HG03045 (cell line): Measurements from ENCODE around the gene CCR7.
A peak's percentile ranks its signal among the peaks of the same experiment; 100 is the strongest.

Experiments used
- ATAC-seq: cut with Tn5 transposase; IDR thresholded peaks from one replicate; pipeline ENCODE4 v1.9.1; 2021; ENCODE audit warnings: mild to moderate bottlenecking, moderate library complexity; ENCODE audit not compliant: unreplicated experiment

The CCR7 gene, protein sequence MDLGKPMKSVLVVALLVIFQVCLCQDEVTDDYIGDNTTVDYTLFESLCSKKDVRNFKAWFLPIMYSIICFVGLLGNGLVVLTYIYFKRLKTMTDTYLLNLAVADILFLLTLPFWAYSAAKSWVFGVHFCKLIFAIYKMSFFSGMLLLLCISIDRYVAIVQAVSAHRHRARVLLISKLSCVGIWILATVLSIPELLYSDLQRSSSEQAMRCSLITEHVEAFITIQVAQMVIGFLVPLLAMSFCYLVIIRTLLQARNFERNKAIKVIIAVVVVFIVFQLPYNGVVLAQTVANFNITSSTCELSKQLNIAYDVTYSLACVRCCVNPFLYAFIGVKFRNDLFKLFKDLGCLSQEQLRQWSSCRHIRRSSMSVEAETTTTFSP

DNA sequence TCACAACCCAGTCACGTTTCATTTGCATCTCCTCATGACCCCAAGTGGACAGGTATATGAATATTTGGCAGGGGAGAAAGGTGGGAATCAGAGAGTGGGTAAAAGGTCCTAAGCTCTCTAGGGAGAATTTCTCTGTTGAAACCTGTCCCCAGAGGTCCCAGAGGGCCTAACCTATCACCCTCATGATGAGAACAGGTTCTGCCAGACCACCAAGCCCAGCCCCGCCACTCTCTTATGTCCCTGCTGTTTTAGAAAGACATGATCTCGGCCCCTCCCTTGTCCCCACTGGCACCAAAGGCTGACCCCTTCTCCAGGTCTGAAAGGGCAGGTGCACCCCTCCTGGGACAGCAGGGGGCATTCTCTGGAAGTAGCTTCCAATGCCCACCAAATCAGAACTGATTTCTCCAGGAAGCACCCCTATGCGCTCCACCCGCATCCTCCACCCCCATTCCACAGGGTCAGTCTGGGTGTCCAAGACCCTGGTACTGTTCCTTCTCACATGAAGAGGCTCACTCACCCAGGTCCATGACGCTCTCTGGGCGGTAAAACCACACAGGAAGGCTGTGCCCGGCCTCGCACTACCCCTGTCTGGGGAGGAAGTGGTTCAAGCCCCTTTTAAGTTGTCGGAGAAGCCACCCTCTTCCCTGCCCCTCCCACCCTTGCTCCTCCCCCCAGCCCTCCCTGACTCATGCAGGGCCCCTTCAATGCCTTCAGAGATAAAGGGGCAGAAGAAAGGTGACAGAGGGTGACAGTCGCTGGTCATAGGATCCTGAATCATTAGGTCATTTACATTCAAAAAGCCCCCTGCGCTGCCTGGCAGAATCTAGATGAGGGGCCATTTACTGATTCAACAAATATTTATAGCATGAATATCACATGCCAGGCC, at the start of gene CCR7:
TSS of gene CCR7 (minus strand) at position 590 of the 886 bp plus-strand sequence. CDS start at position 527, 63 bp downstream.
- ATAC-seq, result no peak

- no peak for ATAC-seq
Observed at GRCh38 chr17:40614431-40615067, 49.3 kb upstream of the CCR7 start.

DNA sequence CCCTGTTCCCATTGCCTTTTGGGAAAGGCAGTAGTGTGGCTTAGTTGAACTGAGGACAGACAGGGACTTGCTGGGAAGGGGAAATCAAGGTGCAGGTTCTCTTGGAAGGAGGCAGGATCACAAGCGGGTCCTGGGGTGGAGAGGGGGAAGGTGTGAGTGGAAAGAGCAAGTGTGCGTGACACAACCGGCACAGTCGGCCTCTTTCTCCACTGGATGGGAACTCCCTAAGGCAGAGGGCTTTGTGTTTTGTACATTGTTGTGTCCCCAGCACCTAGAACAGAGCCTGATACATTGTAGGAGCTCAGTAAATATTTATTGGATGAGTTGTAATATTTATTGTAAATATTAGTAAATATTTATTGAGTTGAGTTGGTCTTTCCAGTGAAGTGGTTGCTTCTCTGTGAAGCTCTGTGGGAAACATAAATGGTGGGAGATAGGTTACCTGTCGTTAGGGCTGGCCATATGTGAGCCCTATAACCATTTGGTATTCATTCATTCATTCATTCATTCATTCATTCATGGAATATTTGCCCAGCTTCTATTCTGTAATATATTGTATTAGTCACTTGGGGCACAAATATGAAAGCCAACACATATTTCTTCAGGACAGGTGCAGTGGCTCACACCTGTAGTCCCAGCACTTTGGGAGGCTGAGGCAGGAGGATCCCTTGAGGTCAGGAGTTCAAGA, 48.3 kb upstream of the CCR7 start:
- no peak for ATAC-seq

DNA sequence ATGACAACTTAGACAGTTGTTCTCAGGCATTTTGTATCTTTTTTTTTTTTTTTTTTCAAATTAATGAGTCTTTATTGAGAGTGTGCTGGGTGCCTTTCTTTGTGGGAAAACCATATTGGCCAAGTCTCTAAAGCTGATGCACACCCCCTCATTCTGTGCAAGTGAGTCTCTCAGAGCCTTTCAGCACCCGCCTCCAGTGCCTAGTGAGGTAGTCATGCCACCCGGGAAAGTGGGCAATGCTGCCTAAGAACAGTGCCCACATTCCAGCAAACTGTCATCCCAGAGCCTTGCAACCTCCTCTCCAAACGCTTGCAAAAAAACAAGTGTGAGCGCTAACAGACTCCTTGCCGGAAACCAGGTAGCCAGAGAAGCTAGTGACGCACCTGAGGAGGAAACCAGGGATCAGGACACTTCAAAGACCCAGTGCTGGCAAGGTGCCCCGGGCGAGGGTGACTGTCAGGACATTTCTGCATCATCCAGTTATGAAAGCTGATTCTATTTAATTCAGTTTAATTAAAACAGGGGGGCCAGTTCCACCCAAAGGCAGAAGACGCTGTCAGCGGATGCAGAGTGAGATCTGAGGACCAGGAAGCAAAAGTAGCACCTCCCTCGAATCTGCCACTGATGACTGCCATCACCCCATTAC, 47.5 kb upstream of the CCR7 start:
- no peak for ATAC-seq

- ATAC-seq, result no peak
Observed at GRCh38 chr17:40611840-40612474, 46.7 kb upstream of the CCR7 start.

- ATAC-seq, result no peak
Observed at GRCh38 chr17:40610359-40610758, 45.1 kb upstream of the CCR7 start.

GRCh38 chr17:40608061-40608581, 42.8 kb upstream of the CCR7 start:
- ATAC-seq, result no peak

- no peak for ATAC-seq
Observed at GRCh38 chr17:40607641-40608040, 42.4 kb upstream of the CCR7 start.

DNA sequence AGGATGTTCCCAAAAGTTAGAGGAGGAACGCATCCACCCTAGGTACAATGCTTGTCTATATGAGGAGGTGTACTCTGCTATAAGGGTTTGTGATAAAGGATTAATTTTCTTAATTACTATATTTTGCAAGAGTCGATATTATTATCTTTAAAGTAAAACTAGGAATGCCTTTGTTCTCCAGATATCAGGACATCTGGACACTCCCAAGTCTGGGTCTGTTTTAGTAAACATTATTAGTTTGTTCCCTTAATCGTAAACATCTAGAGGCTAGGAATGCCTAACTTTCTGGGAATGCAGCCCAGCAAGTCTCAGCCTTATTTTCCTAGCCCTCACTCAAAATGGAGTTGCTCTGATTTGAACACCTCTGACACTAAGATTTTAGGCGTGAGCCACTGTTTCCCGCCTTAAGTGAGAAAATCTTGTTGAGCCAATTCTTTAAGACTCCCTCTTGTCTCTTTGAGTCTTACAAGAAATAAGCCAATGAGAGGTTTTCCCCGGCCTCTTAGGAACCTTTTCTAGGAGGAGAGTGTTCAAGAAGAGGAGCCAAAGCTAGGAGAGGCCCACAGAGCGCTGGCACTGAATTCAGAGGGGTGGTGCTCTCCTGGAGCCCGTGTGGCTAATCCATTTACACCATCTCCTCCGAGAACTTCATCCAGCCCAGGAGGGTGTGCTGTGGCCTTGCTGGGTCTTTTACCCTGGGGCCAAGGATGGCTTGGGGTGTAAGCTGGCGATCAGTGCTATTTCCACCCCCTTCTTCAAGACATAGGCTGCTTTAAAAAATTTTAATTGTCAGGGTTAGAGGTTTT, 41.5 kb upstream of the CCR7 start:
- ATAC-seq, result no peak

GRCh38 chr17:40605306-40605705, 40.0 kb upstream of the CCR7 start:
- no peak for ATAC-seq

DNA sequence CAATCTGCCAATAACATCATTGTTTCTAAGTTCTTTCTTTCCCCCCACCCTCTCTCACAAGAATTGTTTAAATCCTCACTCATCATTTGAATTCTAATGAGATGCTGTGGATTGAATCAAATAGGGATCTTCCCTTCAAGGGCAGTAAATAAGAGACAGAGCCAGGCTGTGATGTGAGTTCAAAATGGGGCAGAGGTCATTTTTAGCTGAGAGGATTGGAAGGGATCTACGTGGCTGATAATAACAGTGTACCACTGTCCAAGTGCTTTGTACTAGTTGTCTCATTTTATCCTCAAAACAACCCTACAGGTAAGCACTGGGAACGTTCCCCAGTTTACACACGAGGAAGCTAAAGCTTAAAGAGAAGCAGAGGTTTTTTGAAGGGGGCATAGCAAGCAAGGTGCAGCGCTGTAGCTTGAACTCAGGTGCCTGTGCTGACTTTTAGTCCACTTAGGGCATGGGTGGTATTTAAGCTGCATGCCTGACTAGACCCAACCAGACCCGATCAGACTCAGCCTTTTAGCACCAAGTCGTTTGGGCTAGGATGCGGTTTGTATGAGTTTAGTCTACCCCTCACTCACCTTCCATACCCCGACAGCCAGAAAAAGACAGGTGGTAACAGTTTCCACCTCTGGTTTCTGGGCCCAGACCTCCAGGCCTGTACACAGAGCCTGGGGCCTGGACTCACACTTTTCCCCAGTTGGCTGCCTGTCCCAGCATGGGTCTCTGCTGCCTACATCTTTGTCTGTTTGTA, 39.2 kb upstream of the CCR7 start:
- no peak for ATAC-seq

GRCh38 chr17:40602445-40603443, 37.5 kb upstream of the CCR7 start:
- no peak for ATAC-seq

DNA sequence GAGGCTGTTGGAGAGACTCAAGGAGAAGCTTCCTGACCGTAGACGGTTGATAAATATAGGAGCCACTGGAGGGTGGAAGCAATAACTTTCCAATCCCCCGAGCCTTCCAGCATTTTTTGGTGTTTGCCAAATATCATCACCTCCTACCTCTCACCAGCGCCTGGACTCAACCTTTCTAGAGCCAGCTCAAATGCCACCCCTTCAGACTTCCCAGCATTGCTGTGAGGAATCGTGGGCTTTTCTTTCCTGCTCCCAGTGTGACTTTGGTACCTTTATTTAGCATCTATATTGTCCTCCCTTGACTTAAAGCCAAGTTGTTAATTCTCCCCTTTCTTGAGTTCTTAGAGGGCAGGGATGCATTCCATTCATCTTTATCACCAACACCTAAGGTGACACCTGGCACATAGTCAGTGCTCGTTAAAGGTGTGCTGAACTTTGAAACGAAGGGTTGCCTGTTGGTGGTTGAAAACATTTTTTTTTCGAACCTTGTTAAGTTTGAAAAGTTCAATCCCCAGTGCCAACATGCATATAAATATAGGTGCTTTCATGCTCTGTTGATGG, 35.3 kb upstream of the CCR7 start:
- no peak for ATAC-seq

- no peak for ATAC-seq
Observed at GRCh38 chr17:40599468-40599763, 34.1 kb upstream of the CCR7 start.

- ATAC-seq, result peak; percentile 44
Observed at GRCh38 chr17:40598619-40599467, 33.6 kb upstream of the CCR7 start.

- ATAC-seq, result no peak
Observed at GRCh38 chr17:40598301-40598618, 33.0 kb upstream of the CCR7 start.
